ENCODE measurements around the gene SGK1. TPM values are rescaled to one million over a fixed set of nuclear protein-coding genes. Genes with fewer than 3 reads are reported as not detected.

Gene SGK1
- 100 to 1,000 TPM in 4 of 6 experiments, 10 to 100 TPM in 2; 75.4 to 117 (median 104) TPM for total RNA-seq (2021; fragmentation: NEBNext Ultra II Directional; extraction: Animal tissue kit (Norgen Biotek cat#: 25700))
- long read RNA-seq, transcript SGK1-201 (12 exons, 2,401 nt), result major isoform, 58 of 80 reads
- long read RNA-seq, transcript SGK1-205 (12 exons, 2,686 nt), result minor isoform, 11 of 80 reads
- long read RNA-seq, partial matches to known transcripts, result 4 of 80 reads
- long read RNA-seq, other reads (novel, unspliced or antisense), result 3 of 80 reads

DNA sequence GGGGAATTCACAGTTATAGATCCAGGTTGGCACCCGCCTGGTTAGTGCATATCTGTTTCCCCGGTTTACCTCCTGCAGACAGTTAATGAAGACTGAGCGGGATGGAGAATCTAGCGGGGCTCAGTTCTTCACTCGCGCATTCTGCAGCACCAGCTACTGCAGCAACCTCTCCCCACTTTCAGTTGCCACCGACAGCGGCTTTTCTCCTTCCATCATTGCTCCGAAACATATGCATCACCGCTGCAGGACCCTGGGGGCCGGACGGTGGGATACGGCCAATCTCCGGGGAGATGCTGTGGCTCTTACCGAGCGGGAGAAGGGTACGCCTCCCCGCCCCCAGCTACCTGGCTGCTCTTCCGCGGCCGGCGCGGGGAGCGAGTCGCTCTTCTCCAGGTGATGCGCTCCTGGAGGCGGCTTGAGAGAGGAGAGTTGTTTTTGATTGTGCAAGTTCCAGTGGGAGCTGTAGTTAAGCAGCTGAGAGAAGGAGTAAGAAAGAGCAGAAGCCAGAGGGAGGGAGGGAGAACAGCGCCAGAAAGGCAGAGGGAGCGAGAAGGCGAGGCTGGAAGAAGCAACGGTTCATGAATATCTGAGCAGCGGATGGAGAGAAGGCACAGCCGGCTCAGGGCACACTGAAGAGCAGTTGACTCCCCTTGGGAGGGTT, at the start of gene SGK1:
SGK1 (minus strand) TSS at position 642 of the 661 bp plus-strand sequence. CDS start 652 bp downstream, outside the sequence.
- TF ChIP-seq, protein P1, sequence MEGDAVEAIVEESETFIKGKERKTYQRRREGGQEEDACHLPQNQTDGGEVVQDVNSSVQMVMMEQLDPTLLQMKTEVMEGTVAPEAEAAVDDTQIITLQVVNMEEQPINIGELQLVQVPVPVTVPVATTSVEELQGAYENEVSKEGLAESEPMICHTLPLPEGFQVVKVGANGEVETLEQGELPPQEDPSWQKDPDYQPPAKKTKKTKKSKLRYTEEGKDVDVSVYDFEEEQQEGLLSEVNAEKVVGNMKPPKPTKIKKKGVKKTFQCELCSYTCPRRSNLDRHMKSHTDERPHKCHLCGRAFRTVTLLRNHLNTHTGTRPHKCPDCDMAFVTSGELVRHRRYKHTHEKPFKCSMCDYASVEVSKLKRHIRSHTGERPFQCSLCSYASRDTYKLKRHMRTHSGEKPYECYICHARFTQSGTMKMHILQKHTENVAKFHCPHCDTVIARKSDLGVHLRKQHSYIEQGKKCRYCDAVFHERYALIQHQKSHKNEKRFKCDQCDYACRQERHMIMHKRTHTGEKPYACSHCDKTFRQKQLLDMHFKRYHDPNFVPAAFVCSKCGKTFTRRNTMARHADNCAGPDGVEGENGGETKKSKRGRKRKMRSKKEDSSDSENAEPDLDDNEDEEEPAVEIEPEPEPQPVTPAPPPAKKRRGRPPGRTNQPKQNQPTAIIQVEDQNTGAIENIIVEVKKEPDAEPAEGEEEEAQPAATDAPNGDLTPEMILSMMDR (IDR thresholded peaks at IDR 0.05), result no peak
- Mint-ChIP-seq H3K36me3 (ENCODE audit: low read depth) (no peaks in the 10 kb centered on the region), H3K9me3 (no peaks in the 10 kb centered on the region), H3K4me3 (peak within 1 kb of the TSS; percentile 87), H3K4me1 (ENCODE audit: low read depth) (peaks cover 26% of the 10 kb centered on the region), H3K27me3 (ENCODE audit: insufficient read depth) (peaks cover 4% of the 10 kb centered on the region), H3K27ac (no peak within 1 kb of the TSS)
- peak; percentile 10 for DNase-seq

DNA sequence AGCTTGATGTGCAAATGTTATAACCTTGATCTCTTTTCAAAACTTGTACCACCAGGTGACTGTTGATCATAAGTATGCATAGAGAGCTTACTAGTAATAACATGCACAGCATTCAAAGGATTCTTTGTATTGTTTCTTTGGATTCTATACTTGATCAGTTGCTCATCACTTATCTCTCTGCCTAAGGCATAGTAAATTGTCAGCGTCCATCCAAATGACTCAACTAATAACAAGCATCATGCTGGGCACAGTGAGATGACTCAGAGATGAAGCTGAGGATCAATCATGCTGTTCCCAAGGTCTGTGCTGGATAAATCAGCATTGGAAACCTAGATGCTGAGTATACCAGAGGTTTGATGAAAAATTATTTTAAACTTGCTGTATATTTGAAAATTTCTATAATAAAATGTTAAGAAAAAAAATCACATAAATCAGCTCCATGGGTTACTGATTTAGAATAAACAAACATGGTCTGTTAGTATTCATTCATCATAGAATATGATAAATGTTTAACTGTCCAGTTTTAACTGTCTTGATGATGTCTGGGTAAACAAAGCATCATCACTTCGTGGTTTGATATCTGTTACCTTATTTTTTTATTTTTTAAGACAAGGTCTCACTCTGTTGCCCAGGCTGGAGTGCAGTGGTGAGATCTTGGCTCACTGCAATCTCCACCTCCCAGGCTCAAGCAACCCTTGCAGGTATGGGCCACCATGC, 45.6 kb upstream of the SGK1 start:
- DNase-seq, result peak; percentile 85
- Mint-ChIP-seq H3K27me3 (ENCODE audit: insufficient read depth) (peaks cover 2% of the 10 kb centered on the region; the same call in 1 of the 2 replicates), H3K9me3 (no peaks in the 10 kb centered on the region), H3K4me1 (ENCODE audit: low read depth) (peaks cover 42% of the 10 kb centered on the region), H3K36me3 (ENCODE audit: low read depth) (no peaks in the 10 kb centered on the region), H3K4me3 (peak overlapping the region; percentile 51), H3K27ac (peak overlapping the region; percentile 47)
- TF ChIP-seq, protein P1 (IDR thresholded peaks at IDR 0.05), result no peak

DNA sequence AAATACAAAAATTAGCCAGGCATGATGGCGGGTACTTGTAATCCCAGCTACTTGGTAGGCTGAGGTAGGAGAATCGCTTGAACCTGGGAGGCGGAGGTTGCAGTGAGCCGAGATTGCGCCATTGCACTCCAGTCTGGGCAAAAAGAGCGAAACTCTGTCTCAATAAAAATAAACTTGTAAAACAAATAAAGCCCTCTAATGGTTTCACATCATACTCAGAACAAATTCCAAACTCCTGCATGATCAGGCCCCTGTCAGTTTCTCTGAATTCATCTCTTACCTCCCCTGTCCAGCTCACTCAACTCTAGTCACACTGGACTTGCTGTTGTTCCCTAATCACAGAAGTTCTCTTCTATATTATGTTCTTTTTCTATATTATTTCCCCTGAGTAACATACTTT, 43.1 kb upstream of the SGK1 start:
- peaks cover 4% of the 10 kb centered on the region; the same call in 1 of the 2 replicates for H3K9me3 Mint-ChIP-seq
- no peak for DNase-seq
- H3K4me3 Mint-ChIP-seq, result no peak overlapping the region
- TF ChIP-seq, protein P1 (IDR thresholded peaks at IDR 0.05), result no peak
- no peak overlapping the region for H3K27ac Mint-ChIP-seq
- peaks cover 2% of the 10 kb centered on the region; the same call in 1 of the 2 replicates for H3K27me3 Mint-ChIP-seq (ENCODE audit: insufficient read depth)
- H3K36me3 Mint-ChIP-seq (ENCODE audit: low read depth), result peaks cover 4% of the 10 kb centered on the region
- H3K4me1 Mint-ChIP-seq (ENCODE audit: low read depth), result peaks cover 61% of the 10 kb centered on the region

DNA sequence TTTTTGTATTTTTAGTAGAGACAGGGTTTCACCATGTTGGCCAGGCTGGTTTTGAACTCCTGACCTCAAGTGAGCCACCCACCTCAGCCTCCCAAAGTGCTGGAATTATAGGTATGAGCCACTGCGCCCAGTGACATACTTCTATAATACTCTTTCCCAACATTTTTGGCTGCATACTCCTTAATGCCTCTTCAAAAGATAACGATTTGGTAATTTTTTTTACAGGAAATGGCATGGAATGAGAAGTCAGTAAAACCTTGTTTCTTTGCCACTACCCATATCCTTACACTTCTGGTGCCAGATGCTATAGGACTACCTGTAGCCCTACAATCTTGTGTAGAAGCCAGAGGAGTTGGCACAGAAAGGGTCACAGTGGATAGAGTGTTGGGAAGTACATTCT, 41.4 kb upstream of the SGK1 start:
- peaks cover 4% of the 10 kb centered on the region; the same call in 1 of the 2 replicates for H3K27me3 Mint-ChIP-seq (ENCODE audit: insufficient read depth)
- H3K4me1 Mint-ChIP-seq (ENCODE audit: low read depth), result peaks cover 55% of the 10 kb centered on the region
- H3K27ac Mint-ChIP-seq, result no peak overlapping the region
- H3K4me3 Mint-ChIP-seq, result no peak overlapping the region
- TF ChIP-seq, protein P1 (IDR thresholded peaks at IDR 0.05), result no peak
- peaks cover 4% of the 10 kb centered on the region; the same call in 1 of the 2 replicates for H3K9me3 Mint-ChIP-seq
- peaks cover 5% of the 10 kb centered on the region for H3K36me3 Mint-ChIP-seq (ENCODE audit: low read depth)
- DNase-seq, result no peak

DNA sequence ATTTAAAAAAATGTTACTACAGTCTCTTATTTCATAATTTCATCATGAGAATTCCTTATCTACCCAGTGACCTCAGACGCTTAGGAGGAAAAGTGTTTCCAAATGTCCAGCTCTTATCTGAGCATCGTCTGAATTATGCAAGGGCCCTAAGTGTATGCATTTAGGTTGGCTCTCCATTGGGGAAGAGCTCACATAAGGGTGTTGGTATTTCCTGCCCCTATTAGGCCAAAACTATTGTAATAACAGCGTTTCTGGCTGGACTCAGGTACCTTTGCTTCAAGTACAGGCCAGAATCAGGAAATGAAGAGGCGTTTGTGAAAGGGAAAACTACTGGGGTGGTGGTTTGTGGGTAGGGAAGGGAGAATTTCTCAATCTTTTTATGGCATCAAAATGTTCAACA, 40.4 kb upstream of the SGK1 start:
- TF ChIP-seq, protein P1 (IDR thresholded peaks at IDR 0.05), result no peak
- Mint-ChIP-seq H3K27ac (peak overlapping the region; percentile 42; the same call in 1 of the 2 replicates), H3K36me3 (ENCODE audit: low read depth) (peaks cover 8% of the 10 kb centered on the region), H3K4me1 (ENCODE audit: low read depth) (peaks cover 53% of the 10 kb centered on the region), H3K9me3 (peaks cover 4% of the 10 kb centered on the region; the same call in 1 of the 2 replicates), H3K27me3 (ENCODE audit: insufficient read depth) (peaks cover 4% of the 10 kb centered on the region; the same call in 1 of the 2 replicates), H3K4me3 (no peak overlapping the region)
- peak; percentile 46 for DNase-seq
